ENCODE measurements around the gene UNC5B. TPM values are rescaled to one million over a fixed set of nuclear protein-coding genes. Genes with fewer than 3 reads are reported as not detected.
"Not testable (repeated sequence)": the region's sequence is repeated elsewhere in the genome, so short reads cannot be mapped to it uniquely, and the experiment has no call there.

The UNC5B gene
- total and polyA plus RNA-seq, 7 donors, result 1.4 to 12.7 (median 1.8) TPM

DNA sequence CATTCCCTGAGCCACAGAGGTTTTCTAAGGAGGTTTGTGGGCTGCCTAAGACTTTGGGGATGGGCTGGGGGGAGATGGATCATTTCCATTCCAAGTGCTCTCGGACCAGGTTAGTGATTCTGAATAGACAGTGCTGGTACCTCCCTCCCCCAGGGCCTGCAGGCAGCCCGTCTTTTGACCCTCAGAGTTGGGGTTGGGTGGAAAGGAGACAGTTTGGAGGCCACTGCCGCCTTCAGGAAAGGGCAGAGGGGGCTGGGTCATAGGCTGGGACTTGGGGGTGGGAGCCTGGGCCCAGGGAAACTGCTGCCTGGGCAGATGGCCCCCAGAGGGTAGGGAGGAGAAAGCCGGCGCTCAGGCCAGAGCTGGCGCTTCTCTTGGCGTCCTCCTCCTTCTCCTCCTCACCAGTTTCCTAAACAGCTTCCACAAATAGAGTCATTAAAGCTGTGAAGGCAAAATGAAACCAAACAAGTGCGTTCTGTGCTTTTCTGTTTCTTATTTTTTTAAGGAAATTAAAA, 4.4 kb downstream of the UNC5B start:
- WGBS, 2 donors, result 24 to 41% methylated on average over 8 of the region's 8 CpGs
- peaks cover 0 to 11% (median 0%) of the 10 kb centered on the region in 3 donors for H3K27me3 ChIP-seq
- no peak for DNase-seq
- no peaks in the 10 kb centered on the region for H3K9me3 ChIP-seq
- intact Hi-C loops (cut with DNase I), result loop anchor here (5.0 to 10.0 kb wide), 3 partner anchors 40 to 812 kb away; partner anchors contain the start of genes EIF4EBP2 and SGPL1
- no peaks in the 10 kb centered on the region for H3K36me3 ChIP-seq
- peaks cover 0 to 41% (median 32%) of the 10 kb centered on the region in 4 donors for H3K4me1 ChIP-seq
- peak overlapping the region; percentile 37 to 57 (median 48) for H3K4me3 ChIP-seq
- TF ChIP-seq, protein P1, sequence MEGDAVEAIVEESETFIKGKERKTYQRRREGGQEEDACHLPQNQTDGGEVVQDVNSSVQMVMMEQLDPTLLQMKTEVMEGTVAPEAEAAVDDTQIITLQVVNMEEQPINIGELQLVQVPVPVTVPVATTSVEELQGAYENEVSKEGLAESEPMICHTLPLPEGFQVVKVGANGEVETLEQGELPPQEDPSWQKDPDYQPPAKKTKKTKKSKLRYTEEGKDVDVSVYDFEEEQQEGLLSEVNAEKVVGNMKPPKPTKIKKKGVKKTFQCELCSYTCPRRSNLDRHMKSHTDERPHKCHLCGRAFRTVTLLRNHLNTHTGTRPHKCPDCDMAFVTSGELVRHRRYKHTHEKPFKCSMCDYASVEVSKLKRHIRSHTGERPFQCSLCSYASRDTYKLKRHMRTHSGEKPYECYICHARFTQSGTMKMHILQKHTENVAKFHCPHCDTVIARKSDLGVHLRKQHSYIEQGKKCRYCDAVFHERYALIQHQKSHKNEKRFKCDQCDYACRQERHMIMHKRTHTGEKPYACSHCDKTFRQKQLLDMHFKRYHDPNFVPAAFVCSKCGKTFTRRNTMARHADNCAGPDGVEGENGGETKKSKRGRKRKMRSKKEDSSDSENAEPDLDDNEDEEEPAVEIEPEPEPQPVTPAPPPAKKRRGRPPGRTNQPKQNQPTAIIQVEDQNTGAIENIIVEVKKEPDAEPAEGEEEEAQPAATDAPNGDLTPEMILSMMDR (IDR thresholded peaks at IDR 0.05), result no peak
- no peak for TF ChIP-seq POLR2A (IDR thresholded peaks at IDR 0.05)
- TF ChIP-seq POLR2AphosphoS5 (IDR thresholded peaks at IDR 0.05), result no peak
- peak overlapping the region; percentile 19 to 38 (median 26) for H3K27ac ChIP-seq

DNA sequence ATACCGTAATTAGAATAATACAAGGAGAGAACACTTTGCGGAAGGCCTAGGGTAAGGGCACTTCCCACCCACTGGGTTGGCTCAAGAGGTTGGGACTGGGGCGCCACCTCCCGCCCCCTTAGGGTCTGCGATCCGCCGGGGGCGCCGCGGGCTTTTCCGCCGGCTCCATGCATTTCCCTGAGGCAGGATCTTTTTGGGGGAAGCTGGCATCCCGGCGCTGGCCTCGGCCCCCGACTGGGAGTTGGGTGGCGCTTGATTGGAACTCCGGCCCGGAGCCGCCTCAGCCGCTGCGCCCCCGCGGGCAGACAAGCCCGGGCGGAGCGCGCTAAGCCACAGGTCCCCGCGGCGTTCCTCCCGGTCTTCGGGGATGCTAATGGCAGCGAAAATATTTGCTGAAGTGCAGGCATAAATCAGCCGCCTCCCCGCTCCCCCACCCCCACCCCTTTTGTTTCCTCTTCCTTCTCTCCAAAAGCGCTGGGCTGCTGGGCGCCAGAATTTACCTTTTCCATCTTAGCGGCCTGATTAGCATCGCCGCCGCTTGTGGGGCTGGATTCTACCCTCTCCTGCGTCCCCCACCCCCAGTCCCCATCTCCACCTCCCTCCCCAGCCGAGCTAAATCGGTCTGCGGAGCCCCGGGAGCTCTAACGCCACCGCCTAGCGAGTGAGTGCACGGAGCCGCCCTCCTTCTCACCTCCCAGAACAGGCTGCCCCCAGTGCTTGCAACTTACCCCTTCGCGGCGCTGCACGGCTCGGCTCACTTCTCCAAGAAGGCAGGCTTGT, 5.1 kb downstream of the UNC5B start:
- Histone ChIP-seq H3K27me3 (peaks cover 0 to 11% (median 0%) of the 10 kb centered on the region in 3 donors), H3K36me3 (no peaks in the 10 kb centered on the region), H3K4me1 (peaks cover 0 to 36% (median 27%) of the 10 kb centered on the region in 4 donors), H3K4me3 (peak overlapping the region; percentile 37 to 57 (median 48)), H3K9me3 (no peaks in the 10 kb centered on the region), H3K27ac (peak overlapping the region; percentile 19 to 38 (median 26))
- no peak for DNase-seq
- TF ChIP-seq POLR2AphosphoS5 (IDR thresholded peaks at IDR 0.05) (no peak), POLR2A (IDR thresholded peaks at IDR 0.05) (no peak), EP300 (IDR thresholded peaks at IDR 0.05) (no peak)
- TF ChIP-seq, protein P1 (IDR thresholded peaks at IDR 0.05), result no peak
- WGBS, 2 donors, result 2 to 3% methylated on average over 57 of the region's 57 CpGs
- intact Hi-C loops (cut with DNase I), result loop anchor here (5.0 to 10.0 kb wide), 3 partner anchors 40 to 813 kb away; partner anchors contain the start of genes EIF4EBP2 and SGPL1

DNA sequence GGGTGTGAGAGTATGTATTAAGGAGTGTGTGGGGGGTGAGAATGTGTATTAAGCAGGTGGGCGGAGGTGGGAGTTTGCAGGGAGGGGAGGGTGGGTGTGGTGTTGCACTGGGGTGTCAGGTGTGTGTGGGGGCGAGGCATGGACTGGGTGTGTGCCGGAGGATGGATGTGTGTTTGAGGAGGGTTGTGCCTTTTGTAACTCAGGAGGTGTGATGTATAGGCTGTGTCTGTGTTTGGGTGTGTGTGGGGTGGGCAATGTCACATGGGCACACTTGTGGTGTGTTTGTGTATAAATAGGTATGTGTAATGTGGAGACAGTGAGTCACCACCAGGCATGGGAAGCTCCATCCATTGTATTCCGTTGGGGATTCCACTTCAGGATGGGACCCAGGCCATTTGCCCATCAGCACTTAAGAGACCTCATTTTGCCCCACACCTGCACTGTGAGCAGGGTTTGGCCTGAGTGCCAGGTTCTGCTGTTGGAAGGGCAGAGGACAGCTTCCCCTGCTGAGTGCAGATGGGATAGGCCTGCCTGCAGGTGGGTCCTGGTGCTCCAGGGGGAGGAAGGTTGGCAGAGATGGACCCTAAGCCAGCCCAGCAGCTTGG, 5.8 kb downstream of the UNC5B start:
- DNase-seq, result no peak
- WGBS, 2 donors, result 12 to 59% methylated on average over 4 of the region's 4 CpGs
- intact Hi-C loops (cut with DNase I), result loop anchor here (5.0 to 10.0 kb wide), 3 partner anchors 39 to 813 kb away; partner anchors contain the start of genes EIF4EBP2 and SGPL1
- Histone ChIP-seq H3K27ac (no peak overlapping the region), H3K4me1 (peaks cover 0 to 30% (median 23%) of the 10 kb centered on the region in 4 donors), H3K36me3 (no peaks in the 10 kb centered on the region), H3K27me3 (peaks cover 0 to 11% (median 0%) of the 10 kb centered on the region in 3 donors), H3K4me3 (peak overlapping the region in 3 of 4 donors; percentile 44 to 57 (median 52)), H3K9me3 (no peaks in the 10 kb centered on the region)
- TF ChIP-seq, protein P1 (IDR thresholded peaks at IDR 0.05), result no peak
- TF ChIP-seq POLR2AphosphoS5 (IDR thresholded peaks at IDR 0.05), result no peak
- TF ChIP-seq POLR2A (IDR thresholded peaks at IDR 0.05), result no peak
- TF ChIP-seq EP300 (IDR thresholded peaks at IDR 0.05), result no peak

DNA sequence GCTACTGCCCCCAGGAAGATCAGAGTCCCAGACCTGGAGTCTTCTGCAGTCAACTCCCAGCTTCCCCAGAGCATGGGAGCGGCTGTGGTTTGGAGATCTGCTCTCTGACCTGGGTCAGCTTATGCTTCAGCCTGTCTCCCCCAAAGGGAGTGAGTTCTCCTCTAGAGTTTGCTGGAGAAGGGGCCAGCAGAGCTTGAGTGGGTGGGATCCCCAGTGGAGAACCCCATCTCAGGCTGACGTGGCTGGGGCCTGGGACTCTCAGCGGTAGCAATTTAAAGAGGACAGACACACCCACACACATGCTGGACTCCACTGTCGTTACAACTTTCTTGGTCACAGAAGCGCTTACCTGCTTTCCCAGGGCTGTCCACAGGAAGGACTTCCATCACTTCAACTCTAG, 6.3 kb downstream of the UNC5B start:
- H3K4me3 ChIP-seq, result no peak overlapping the region
- TF ChIP-seq, protein P1 (IDR thresholded peaks at IDR 0.05), result no peak
- TF ChIP-seq EP300 (IDR thresholded peaks at IDR 0.05) (no peak), POLR2A (IDR thresholded peaks at IDR 0.05) (no peak), POLR2AphosphoS5 (IDR thresholded peaks at IDR 0.05) (no peak)
- H3K27ac ChIP-seq, result no peak overlapping the region
- DNase-seq, result no peak
- intact Hi-C loops (cut with DNase I), result loop anchor here (5.0 to 10.0 kb wide), 3 partner anchors 39 to 814 kb away; partner anchors contain the start of genes EIF4EBP2 and SGPL1
- H3K9me3 ChIP-seq, result no peaks in the 10 kb centered on the region
- 52 to 84% methylated on average over 5 of the region's 5 CpGs for WGBS, 2 donors
- H3K27me3 ChIP-seq, result peaks cover 0 to 11% (median 0%) of the 10 kb centered on the region in 3 donors
- peaks cover 0 to 25% (median 19%) of the 10 kb centered on the region in 4 donors for H3K4me1 ChIP-seq
- H3K36me3 ChIP-seq, result no peaks in the 10 kb centered on the region

DNA sequence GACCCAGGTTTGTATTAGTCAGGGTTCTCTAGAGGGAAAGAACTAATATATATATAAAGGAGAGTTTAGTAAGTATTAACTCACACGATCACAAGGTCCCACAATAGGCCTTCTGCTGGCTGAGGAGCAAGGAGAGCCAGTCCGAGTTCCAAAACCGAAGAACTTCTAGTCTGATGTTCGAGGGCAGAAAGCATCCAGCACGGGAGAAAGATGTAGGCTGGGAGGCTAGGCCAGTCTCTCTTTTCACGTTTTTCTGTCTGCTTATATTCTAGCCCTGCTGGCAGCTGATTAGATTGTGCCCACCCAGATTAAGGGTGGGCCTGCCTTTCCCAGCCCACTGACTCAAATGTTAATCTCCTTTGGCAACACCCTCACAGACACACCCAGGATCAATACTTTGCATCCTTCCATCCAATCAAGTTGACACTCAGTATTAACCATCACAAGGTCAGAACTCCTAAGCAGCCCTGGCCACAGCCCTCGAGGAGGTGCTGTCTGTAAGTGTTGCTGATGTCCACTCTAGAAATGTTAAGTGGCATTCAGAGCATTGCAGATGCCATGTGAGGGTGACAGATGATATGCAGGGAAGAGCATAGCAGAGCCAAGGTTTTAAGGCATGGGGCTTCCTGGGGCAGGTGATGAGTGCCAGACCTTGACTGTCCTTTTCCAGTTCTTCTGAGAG, 7.0 kb downstream of the UNC5B start:
- H3K27me3 ChIP-seq, H3K36me3 ChIP-seq, H3K9me3 ChIP-seq, H3K4me3 ChIP-seq, DNase-seq, H3K27ac ChIP-seq: not testable (repeated sequence)
- H3K4me1 ChIP-seq, result peaks cover 0 to 18% (median 12%) of the 10 kb centered on the region in 4 donors
- intact Hi-C loops (cut with DNase I), result loop anchor here (5.0 to 10.0 kb wide), 3 partner anchors 38 to 815 kb away; partner anchors contain the start of genes EIF4EBP2 and SGPL1
- WGBS, 2 donors, result 86 to 88% methylated on average over 7 of the region's 7 CpGs

Measured in sigmoid colon (tissue), 7 donors.